ENCODE data around the gene DDX49. TPM values are rescaled to one million over a fixed set of nuclear protein-coding genes. Genes with fewer than 3 reads are reported as not detected.

Gene DDX49
- total and polyA plus RNA-seq, 2 experiments from 2014 or later: 53.4 to 76.0 TPM

DNA sequence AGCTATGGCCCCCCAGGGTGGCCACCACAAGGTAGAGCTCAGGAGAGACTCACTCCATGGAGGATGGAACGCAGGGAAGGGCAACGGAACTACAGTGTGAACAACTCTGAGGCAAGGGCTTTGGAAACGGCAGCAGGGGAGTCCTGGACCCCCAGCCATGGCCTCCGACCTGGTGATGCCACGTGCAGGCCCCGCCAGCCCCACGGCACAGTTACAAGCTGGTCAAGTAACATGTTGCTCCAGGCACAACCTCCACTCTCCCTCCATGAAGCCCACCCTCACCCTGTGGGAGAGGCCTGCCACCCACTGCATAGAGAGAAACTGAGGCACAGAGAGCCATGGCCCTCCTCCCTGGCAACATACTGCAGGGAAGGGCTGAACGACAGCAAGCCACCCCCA is 14.5 kb upstream of the DDX49 start:
- H3K9ac ChIP-seq: no peak overlapping the region
- H3K4me1 ChIP-seq (ENCODE audit: insufficient read depth): no peaks in the 10 kb centered on the region
- 86 to 91% methylated on average over 6 to 8 of the region's 8 CpGs for WGBS, 2 experiments (ENCODE audit: low coverage in 1 of 2, low lambda C conversion rate in 2 of 2, missing lambda C conversion rate in 2 of 2)
- H3K9me3 ChIP-seq (ENCODE audit: low read depth): no peaks in the 10 kb centered on the region
- no peak overlapping the region for H3K4me2 ChIP-seq (ENCODE audit: unreplicated experiment)
- H3K36me3 ChIP-seq (ENCODE audit: low read depth): no peaks in the 10 kb centered on the region
- no peaks in the 10 kb centered on the region for H3K9me2 ChIP-seq (ENCODE audit: insufficient read depth)
- no peak overlapping the region for H3K27ac ChIP-seq
- DNase-seq: no peak
- in situ Hi-C loops (cut with MboI): no loop called here
- no peak overlapping the region for H3K4me3 ChIP-seq
- no peaks in the 10 kb centered on the region for H3F3A ChIP-seq (ENCODE audit: insufficient read depth)
- no peaks in the 10 kb centered on the region for H4K20me1 ChIP-seq (ENCODE audit: insufficient read depth)
- no peak overlapping the region for H2AFZ ChIP-seq
- peaks cover 10% of the 10 kb centered on the region for H3K79me2 ChIP-seq (ENCODE audit: insufficient read depth)
- TF ChIP-seq EZH2 (IDR thresholded peaks at IDR 0.05; ENCODE audit: insufficient read depth, poor library complexity, severe bottlenecking) (no peak), EZH2phosphoT487 (IDR thresholded peaks at IDR 0.05; ENCODE audit: insufficient read depth, low read depth) (no peak)
- no peaks in the 10 kb centered on the region for H3K27me3 ChIP-seq (replicated peaks; ENCODE audit: insufficient read depth)

DNA sequence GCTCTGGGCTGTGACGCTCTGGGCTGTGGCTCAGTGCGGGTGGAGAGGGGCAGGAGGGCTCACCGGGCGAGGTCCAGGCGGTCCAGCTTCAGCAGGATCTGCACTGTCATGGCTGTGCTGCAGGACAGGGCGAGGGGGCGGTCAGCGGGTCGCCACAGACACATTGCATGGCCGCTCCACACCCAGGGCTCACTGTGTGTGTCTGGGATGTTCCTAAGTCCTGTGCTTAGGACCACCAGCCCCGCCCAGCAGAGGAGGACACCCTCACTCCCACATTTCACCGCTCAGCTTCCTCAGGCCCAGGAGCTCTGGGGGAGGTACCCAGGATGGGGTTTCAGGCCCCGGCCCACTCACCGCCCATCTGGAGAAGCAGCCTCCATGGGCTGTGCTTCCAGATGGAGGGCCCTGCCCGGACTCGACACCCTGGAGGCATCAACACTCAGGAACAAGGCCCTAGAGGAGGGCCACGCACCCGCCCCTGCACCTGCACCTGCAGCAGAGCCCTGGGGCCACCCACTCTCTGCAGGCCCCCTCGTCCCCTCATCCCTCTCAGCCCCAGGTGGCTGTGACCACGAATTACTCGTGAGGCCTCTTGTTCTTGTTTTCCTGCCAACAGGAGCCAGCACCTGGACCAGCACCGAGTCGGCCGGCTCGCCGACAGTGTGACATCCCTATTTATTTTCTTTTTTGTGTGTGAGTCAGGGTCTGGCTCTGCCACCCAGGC is 13.8 kb upstream of the DDX49 start:
- in situ Hi-C loops (cut with MboI): no loop called here
- H3K9me2 ChIP-seq (ENCODE audit: insufficient read depth): no peaks in the 10 kb centered on the region
- H3K36me3 ChIP-seq (ENCODE audit: low read depth): no peaks in the 10 kb centered on the region
- TF ChIP-seq EZH2 (IDR thresholded peaks at IDR 0.05; ENCODE audit: insufficient read depth, poor library complexity, severe bottlenecking) (no peak), EZH2phosphoT487 (IDR thresholded peaks at IDR 0.05; ENCODE audit: insufficient read depth, low read depth) (no peak)
- no peak overlapping the region for H3K4me3 ChIP-seq
- no peak overlapping the region for H3K27ac ChIP-seq
- H3K79me2 ChIP-seq (ENCODE audit: insufficient read depth): peaks cover 14% of the 10 kb centered on the region
- DNase-seq: no peak
- H3K9me3 ChIP-seq (ENCODE audit: low read depth): no peaks in the 10 kb centered on the region
- H3K9ac ChIP-seq: no peak overlapping the region
- no peak overlapping the region for H2AFZ ChIP-seq
- H3F3A ChIP-seq (ENCODE audit: insufficient read depth): no peaks in the 10 kb centered on the region
- H3K27me3 ChIP-seq (replicated peaks; ENCODE audit: insufficient read depth): no peaks in the 10 kb centered on the region
- H4K20me1 ChIP-seq (ENCODE audit: insufficient read depth): no peaks in the 10 kb centered on the region
- H3K4me2 ChIP-seq (ENCODE audit: unreplicated experiment): no peak overlapping the region
- WGBS, 2 experiments (ENCODE audit: low coverage in 1 of 2, low lambda C conversion rate in 2 of 2, missing lambda C conversion rate in 2 of 2): 82 to 83% methylated on average over 26 of the region's 26 CpGs
- no peaks in the 10 kb centered on the region for H3K4me1 ChIP-seq (ENCODE audit: insufficient read depth)

- Histone ChIP-seq H2AFZ (no peak overlapping the region), H3K27ac (no peak overlapping the region), H4K20me1 (ENCODE audit: insufficient read depth) (no peaks in the 10 kb centered on the region), H3K4me3 (no peak overlapping the region), H3K4me1 (ENCODE audit: insufficient read depth) (no peaks in the 10 kb centered on the region), H3K27me3 (replicated peaks; ENCODE audit: insufficient read depth) (no peaks in the 10 kb centered on the region), H3K9me2 (ENCODE audit: insufficient read depth) (no peaks in the 10 kb centered on the region), H3K36me3 (ENCODE audit: low read depth) (no peaks in the 10 kb centered on the region), H3K4me2 (ENCODE audit: unreplicated experiment) (no peak overlapping the region), H3F3A (ENCODE audit: insufficient read depth) (no peaks in the 10 kb centered on the region), H3K79me2 (ENCODE audit: insufficient read depth) (peaks cover 20% of the 10 kb centered on the region), H3K9me3 (ENCODE audit: low read depth) (no peaks in the 10 kb centered on the region), H3K9ac (no peak overlapping the region)
- in situ Hi-C loops (cut with MboI): no loop called here
- no peak for TF ChIP-seq EZH2 (IDR thresholded peaks at IDR 0.05; ENCODE audit: insufficient read depth, poor library complexity, severe bottlenecking)
- TF ChIP-seq EZH2phosphoT487 (IDR thresholded peaks at IDR 0.05; ENCODE audit: insufficient read depth, low read depth): no peak
- DNase-seq: no peak
- 85% methylated on average over 33 to 36 of the region's 36 CpGs for WGBS, 2 experiments (ENCODE audit: low coverage in 1 of 2, low lambda C conversion rate in 2 of 2, missing lambda C conversion rate in 2 of 2)
Measured at GRCh38 chr19:18906605-18907519, 12.7 kb upstream of the DDX49 start.

- H3K79me2 ChIP-seq (ENCODE audit: insufficient read depth): peaks cover 42% of the 10 kb centered on the region
- DNase-seq: no peak
- H3K9ac ChIP-seq: no peak overlapping the region
- H3K9me3 ChIP-seq (ENCODE audit: low read depth): no peaks in the 10 kb centered on the region
- H4K20me1 ChIP-seq (ENCODE audit: insufficient read depth): no peaks in the 10 kb centered on the region
- in situ Hi-C loops (cut with MboI): no loop called here
- no peaks in the 10 kb centered on the region for H3K36me3 ChIP-seq (ENCODE audit: low read depth)
- no peak overlapping the region for H2AFZ ChIP-seq
- H3F3A ChIP-seq (ENCODE audit: insufficient read depth): no peaks in the 10 kb centered on the region
- no peaks in the 10 kb centered on the region for H3K4me1 ChIP-seq (ENCODE audit: insufficient read depth)
- no peaks in the 10 kb centered on the region for H3K9me2 ChIP-seq (ENCODE audit: insufficient read depth)
- H3K27me3 ChIP-seq (replicated peaks; ENCODE audit: insufficient read depth): no peaks in the 10 kb centered on the region
- H3K4me3 ChIP-seq: no peak overlapping the region
- H3K4me2 ChIP-seq (ENCODE audit: unreplicated experiment): no peak overlapping the region
- TF ChIP-seq EZH2 (IDR thresholded peaks at IDR 0.05; ENCODE audit: insufficient read depth, poor library complexity, severe bottlenecking): no peak
- no peak for TF ChIP-seq EZH2phosphoT487 (IDR thresholded peaks at IDR 0.05; ENCODE audit: insufficient read depth, low read depth)
- WGBS, 2 experiments (ENCODE audit: low coverage in 1 of 2, low lambda C conversion rate in 2 of 2, missing lambda C conversion rate in 2 of 2): 92 to 93% methylated on average over 17 of the region's 17 CpGs
- no peak overlapping the region for H3K27ac ChIP-seq
Measured at GRCh38 chr19:18908917-18909619, 10.4 kb upstream of the DDX49 start.

Data from GM23248 (cell line).